Nephron (organoid): ENCODE results near the gene TC2N.

Experiments used
- H3K27ac Mint-ChIP-seq, 3 experiments: 2 replicates each; pipeline ENCODE4 v1.8.0; 2020; ENCODE audit warnings: mixed read lengths in 3 of 3, mild to moderate bottlenecking in 2 of 3, moderate library complexity in 1 of 3
- H3K27me3 Mint-ChIP-seq: 2 replicates; pipeline ENCODE4 v1.8.0; 2021; ENCODE audit warnings: low read depth, mild to moderate bottlenecking, moderate library complexity, mixed read lengths
- H3K36me3 Mint-ChIP-seq: 2 replicates; pipeline ENCODE4 v1.8.0; 2020; ENCODE audit warnings: low read depth, mixed read lengths
- H3K4me1 Mint-ChIP-seq: 2 replicates; pipeline ENCODE4 v1.8.0; 2020; ENCODE audit warnings: mixed read lengths
- H3K4me3 Mint-ChIP-seq, 3 experiments: 2 replicates each; pipeline ENCODE4 v1.8.0; 2020; ENCODE audit warnings: mild to moderate bottlenecking in 3 of 3, mixed read lengths in 3 of 3, moderate library complexity in 2 of 3
- H3K9me3 Mint-ChIP-seq: 2 replicates; pipeline ENCODE4 v1.8.0; 2020; ENCODE audit warnings: mixed read lengths
- TF ChIP-seq, protein P1 (sequence below), 3 experiments: fragments of 200-600 bp; sonication (generic); IDR thresholded peaks; one replicate each; pipeline ENCODE4 v1.5.0; 2021; ENCODE audit warnings: antibody characterized with exemption in 3 of 3; ENCODE audit not compliant: unreplicated experiment in 3 of 3

Gene TC2N

DNA sequence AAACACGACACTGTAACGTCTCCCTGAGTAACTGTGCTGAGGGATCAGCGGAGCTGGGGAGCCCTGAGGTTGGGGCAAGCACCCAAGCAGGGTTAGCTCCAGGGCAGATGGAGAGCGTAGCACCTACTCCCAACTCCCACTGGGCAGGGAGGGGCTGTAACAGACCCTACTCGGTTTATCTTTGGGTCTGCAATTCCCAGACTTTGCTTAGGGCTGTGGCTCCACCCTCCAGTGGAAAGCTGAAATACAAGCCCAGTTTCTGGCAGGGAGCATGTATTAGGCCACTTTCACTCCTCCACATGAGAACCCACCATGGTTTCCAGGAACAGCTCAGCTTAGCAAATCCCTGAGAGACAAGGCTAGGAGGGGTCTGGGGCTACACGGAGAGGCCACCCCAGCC lies 17.3 kb upstream of the TC2N start:
- Mint-ChIP-seq H3K4me3 (no peak overlapping the region), H3K27me3 (no peaks in the 10 kb centered on the region), H3K36me3 (peaks cover 19% of the 10 kb centered on the region), H3K4me1 (peaks cover 39% of the 10 kb centered on the region), H3K9me3 (no peaks in the 10 kb centered on the region), H3K27ac (peak overlapping the region in 2 of 3 experiments; percentile 77 to 87)
- TF ChIP-seq, protein P1, sequence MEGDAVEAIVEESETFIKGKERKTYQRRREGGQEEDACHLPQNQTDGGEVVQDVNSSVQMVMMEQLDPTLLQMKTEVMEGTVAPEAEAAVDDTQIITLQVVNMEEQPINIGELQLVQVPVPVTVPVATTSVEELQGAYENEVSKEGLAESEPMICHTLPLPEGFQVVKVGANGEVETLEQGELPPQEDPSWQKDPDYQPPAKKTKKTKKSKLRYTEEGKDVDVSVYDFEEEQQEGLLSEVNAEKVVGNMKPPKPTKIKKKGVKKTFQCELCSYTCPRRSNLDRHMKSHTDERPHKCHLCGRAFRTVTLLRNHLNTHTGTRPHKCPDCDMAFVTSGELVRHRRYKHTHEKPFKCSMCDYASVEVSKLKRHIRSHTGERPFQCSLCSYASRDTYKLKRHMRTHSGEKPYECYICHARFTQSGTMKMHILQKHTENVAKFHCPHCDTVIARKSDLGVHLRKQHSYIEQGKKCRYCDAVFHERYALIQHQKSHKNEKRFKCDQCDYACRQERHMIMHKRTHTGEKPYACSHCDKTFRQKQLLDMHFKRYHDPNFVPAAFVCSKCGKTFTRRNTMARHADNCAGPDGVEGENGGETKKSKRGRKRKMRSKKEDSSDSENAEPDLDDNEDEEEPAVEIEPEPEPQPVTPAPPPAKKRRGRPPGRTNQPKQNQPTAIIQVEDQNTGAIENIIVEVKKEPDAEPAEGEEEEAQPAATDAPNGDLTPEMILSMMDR (IDR thresholded peaks at IDR 0.05; ENCODE audit: unreplicated experiment in 3 of 3): peak in 1 of 3 experiments; percentile 15

DNA sequence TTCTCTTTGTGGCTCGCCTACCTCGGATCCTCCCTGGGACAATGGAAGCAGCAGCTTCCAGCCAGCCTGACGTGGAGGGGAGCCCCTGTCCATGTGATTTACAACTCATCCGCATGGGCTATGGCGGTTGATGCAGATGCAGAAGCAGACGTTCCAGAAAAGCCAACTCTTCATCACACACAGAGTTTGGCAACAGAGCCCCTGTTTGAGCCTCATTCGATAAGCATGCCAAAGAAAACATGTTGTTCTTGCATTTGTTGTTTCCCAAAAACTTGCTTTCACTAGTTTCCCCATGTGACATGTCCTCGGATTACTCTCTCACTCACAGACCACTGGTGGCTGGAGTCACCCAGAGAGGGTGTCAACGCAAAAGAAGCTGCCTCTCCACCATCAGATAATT lies 16.4 kb upstream of the TC2N start:
- TF ChIP-seq, protein P1 (IDR thresholded peaks at IDR 0.05; ENCODE audit: unreplicated experiment in 3 of 3): no peak
- no peaks in the 10 kb centered on the region for H3K27me3 Mint-ChIP-seq
- peaks cover 20% of the 10 kb centered on the region for H3K36me3 Mint-ChIP-seq
- H3K27ac Mint-ChIP-seq: peak overlapping the region in 2 of 3 experiments; percentile 77 to 87
- H3K4me3 Mint-ChIP-seq: peak overlapping the region in 1 of 3 experiments; percentile 40
- H3K9me3 Mint-ChIP-seq: no peaks in the 10 kb centered on the region
- H3K4me1 Mint-ChIP-seq: peaks cover 36% of the 10 kb centered on the region

DNA sequence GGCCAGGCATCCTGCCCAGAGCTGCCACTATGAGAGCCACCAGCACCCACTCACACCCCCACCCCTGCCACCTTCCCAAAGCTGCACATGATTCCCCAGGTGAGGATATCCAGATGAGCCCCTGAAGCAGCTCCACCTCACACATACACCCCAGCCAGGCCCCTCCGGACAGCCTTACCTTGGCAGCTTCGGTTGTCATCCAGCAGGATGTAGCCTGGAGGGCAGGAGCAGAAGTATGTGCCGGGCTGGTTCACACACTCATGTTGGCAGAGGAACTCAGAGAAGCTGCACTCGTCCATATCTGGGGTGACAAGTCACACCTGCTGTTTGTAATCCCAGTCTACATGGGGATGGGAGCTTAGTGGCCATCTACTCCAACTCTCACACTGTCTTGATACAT lies 15.4 kb upstream of the TC2N start:
- TF ChIP-seq, protein P1 (IDR thresholded peaks at IDR 0.05; ENCODE audit: unreplicated experiment in 3 of 3): no peak
- Mint-ChIP-seq H3K36me3 (peaks cover 20% of the 10 kb centered on the region), H3K9me3 (no peaks in the 10 kb centered on the region), H3K4me3 (no peak overlapping the region), H3K27ac (peak overlapping the region in 2 of 3 experiments; percentile 48 to 87), H3K27me3 (no peaks in the 10 kb centered on the region), H3K4me1 (peaks cover 32% of the 10 kb centered on the region)

DNA sequence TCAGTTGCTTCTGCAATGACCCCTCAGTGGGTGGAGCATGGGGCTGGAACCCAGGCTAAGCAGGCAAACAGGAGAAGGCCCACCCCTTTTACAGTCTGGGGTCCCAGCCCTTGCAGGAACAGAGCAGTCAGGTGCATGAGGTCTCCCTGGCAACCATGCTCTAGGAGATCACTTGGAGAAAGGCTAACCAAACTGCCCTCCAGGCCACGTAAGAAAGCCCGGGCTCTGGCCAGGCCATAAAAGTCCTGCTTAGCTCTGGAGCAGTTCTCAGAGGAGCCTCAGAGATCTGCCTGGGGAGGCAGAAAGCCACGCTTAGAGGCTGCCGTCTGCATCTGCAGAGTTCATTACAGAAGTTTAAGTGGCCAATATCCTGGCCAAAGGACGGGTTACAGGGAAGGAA lies 15.0 kb upstream of the TC2N start:
- Mint-ChIP-seq H3K4me1 (peaks cover 32% of the 10 kb centered on the region), H3K36me3 (peaks cover 20% of the 10 kb centered on the region)

DNA sequence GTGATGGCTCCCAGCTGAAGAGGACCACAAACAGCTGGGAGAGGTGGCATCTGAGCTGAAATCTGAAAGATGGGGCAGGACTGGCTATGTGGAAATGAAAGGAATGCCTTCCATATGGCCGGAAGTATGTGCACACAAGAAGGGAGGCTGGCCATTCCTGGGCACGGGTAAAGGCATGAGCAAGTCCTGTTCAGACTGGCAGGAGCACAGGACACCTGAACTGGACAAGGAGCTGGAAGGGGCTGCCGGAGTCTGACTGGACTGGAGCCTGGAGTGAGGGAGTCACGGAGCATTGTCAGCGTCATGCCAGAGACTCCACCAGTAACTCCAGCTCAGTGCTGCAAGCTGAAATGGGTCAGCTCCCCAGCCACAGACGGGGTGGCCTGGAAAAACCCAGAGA lies 11.9 kb upstream of the TC2N start:
- Mint-ChIP-seq H3K9me3 (no peaks in the 10 kb centered on the region), H3K27ac (no peak overlapping the region), H3K4me3 (no peak overlapping the region), H3K27me3 (no peaks in the 10 kb centered on the region), H3K4me1 (peaks cover 11% of the 10 kb centered on the region), H3K36me3 (peaks cover 23% of the 10 kb centered on the region)
- TF ChIP-seq, protein P1 (IDR thresholded peaks at IDR 0.05; ENCODE audit: unreplicated experiment in 3 of 3): no peak

More for the DNA sequence above, 15.0 kb upstream of the TC2N start:
- Mint-ChIP-seq H3K27ac (peak overlapping the region in 1 of 3 experiments; percentile 48), H3K27me3 (no peaks in the 10 kb centered on the region), H3K9me3 (no peaks in the 10 kb centered on the region), H3K4me3 (no peak overlapping the region)
- TF ChIP-seq, protein P1 (IDR thresholded peaks at IDR 0.05; ENCODE audit: unreplicated experiment in 3 of 3): no peak

DNA sequence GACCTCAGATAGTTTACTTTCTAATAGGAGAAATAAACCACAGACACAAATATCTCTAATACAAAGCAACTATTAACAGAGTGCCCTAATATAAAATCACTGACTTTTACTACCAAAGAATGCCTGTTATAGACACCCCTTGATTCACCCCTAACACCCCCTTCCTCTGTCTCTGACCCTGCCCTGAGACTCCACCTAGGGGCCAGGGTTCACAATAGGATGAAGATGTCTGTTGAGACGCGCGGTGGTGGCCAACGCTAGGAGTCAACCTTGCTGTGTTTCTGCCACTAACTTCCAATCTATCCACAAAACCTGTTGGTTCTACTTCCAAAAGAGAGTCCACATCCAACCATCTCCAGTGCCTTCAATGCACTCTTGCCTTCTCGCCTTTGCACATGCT lies 10.9 kb upstream of the TC2N start:
- no peaks in the 10 kb centered on the region for H3K27me3 Mint-ChIP-seq

More for the DNA sequence above, 10.9 kb upstream of the TC2N start:
- no peaks in the 10 kb centered on the region for H3K9me3 Mint-ChIP-seq
- peaks cover 5% of the 10 kb centered on the region for H3K4me1 Mint-ChIP-seq
- TF ChIP-seq, protein P1 (IDR thresholded peaks at IDR 0.05; ENCODE audit: unreplicated experiment in 3 of 3): no peak
- H3K36me3 Mint-ChIP-seq: peaks cover 23% of the 10 kb centered on the region
- H3K4me3 Mint-ChIP-seq: no peak overlapping the region
- no peak overlapping the region for H3K27ac Mint-ChIP-seq
